HepG2 (cell line): Measurements from ENCODE around the gene P3H4. TPM values are rescaled to one million over a fixed set of nuclear protein-coding genes. Genes with fewer than 3 reads are reported as not detected.

Experiments used
- BRCA1 ChIP-seq: sonication (generic); formaldehyde crosslinking; IDR thresholded peaks from 2 replicates; pipeline ENCODE4 v1.4.0; 2020; ENCODE audit warnings: missing genetic modification reagents
- CEBPZ ChIP-seq: IDR thresholded peaks from 2 replicates; pipeline ENCODE4 v1.6.1; 2012; ENCODE audit warnings: low read length, improper control_type of control experiment
- HDAC2 ChIP-seq: sonication (generic); formaldehyde crosslinking; IDR thresholded peaks from 2 replicates; pipeline ENCODE4 v1.4.0; 2020; ENCODE audit warnings: missing genetic modification reagents
- HMGXB3 ChIP-seq: sonication (generic); formaldehyde crosslinking; IDR thresholded peaks from 2 replicates; pipeline ENCODE4 v1.4.0; 2020; ENCODE audit warnings: missing genetic modification reagents, borderline replicate concordance
- KLF11 ChIP-seq: IDR thresholded peaks from 2 replicates; pipeline ENCODE4 v1.6.1; 2016; ENCODE audit warnings: missing compliant biosample characterization
- KMT2B ChIP-seq: IDR thresholded peaks from 2 replicates; pipeline ENCODE4 v1.6.1; 2016; ENCODE audit warnings: missing genetic modification reagents, missing compliant biosample characterization
- LCORL ChIP-seq, 2 experiments: fragments of 450-650 bp in 1 of 2; sonication (generic) in 1 of 2; formaldehyde crosslinking in 1 of 2; IDR thresholded peaks; 2 replicates each; pipeline versions ENCODE4 v1.5.0 to v1.6.1; 2017 to 2020; ENCODE audit warnings: antibody characterized with exemption in 1 of 2, missing genetic modification reagents in 1 of 2
- LRRFIP1 ChIP-seq: sonication (generic); formaldehyde crosslinking; conservative IDR thresholded peaks from 2 replicates; pipeline ENCODE4 v1.4.0; 2020; ENCODE audit warnings: missing genetic modification reagents
- MXD4 ChIP-seq: IDR thresholded peaks from 2 replicates; pipeline ENCODE4 v1.6.1; 2016; ENCODE audit warnings: mild to moderate bottlenecking, missing biosample characterization, missing genetic modification reagents
- SALL2 ChIP-seq: sonication (generic); formaldehyde crosslinking; IDR thresholded peaks from 2 replicates; pipeline ENCODE4 v1.8.1; 2023; ENCODE audit warnings: mild to moderate bottlenecking, missing genetic modification reagents, inconsistent platforms
- SKI ChIP-seq: fragments of 450-650 bp; IDR thresholded peaks from one replicate; pipeline ENCODE4 v1.6.1; 2018; ENCODE audit warnings: mild to moderate bottlenecking; ENCODE audit not compliant: partially characterized antibody
- TRIM22 ChIP-seq: fragments of 450-650 bp; IDR thresholded peaks from 2 replicates; pipeline ENCODE4 v1.6.1; 2017
- TRIM24 ChIP-seq: sonication (generic); formaldehyde crosslinking; IDR thresholded peaks from 2 replicates; pipeline ENCODE4 v1.8.0; 2022; ENCODE audit warnings: mild to moderate bottlenecking, missing genetic modification reagents
- ZBTB26 ChIP-seq: IDR thresholded peaks from 2 replicates; pipeline ENCODE4 v1.6.1; 2016; ENCODE audit warnings: missing compliant biosample characterization, missing genetic modification reagents, borderline replicate concordance
- ZBTB7B ChIP-seq: sonication (generic); formaldehyde crosslinking; IDR thresholded peaks from 2 replicates; pipeline ENCODE4 v1.4.0; 2020; ENCODE audit warnings: missing genetic modification reagents
- ZNF766 ChIP-seq: sonication (generic); formaldehyde crosslinking; IDR thresholded peaks from 2 replicates; pipeline ENCODE4 v1.5.0; 2020; ENCODE audit warnings: missing genetic modification reagents, borderline replicate concordance
- polyA plus RNA-seq, 8 experiments: library from polyadenylated mRNA; depleted of rRNA in 3 of 8; stranded (reverse) in 7 of 8; unstranded in 1 of 8; fragments of >200 nt; fragmentation: Illumina TruSeq in 4 of 8; extraction: Trizol in 4 of 8; gene quantifications; 2 replicates each; pipeline versions ENCODE4 v1.2.1 to v1.2.3, GENCODE V29; 2011 to 2016; ENCODE audit warnings: low read depth in 4 of 8, missing spikeins in 1 of 8, mixed read lengths in 1 of 8; ENCODE audit not compliant: insufficient read depth in 1 of 8
- total RNA-seq, 5 experiments: library from RNA; depleted of rRNA; stranded (reverse); fragments of >200 nt; fragmentation: Illumina TruSeq; extraction: Trizol; gene quantifications; 2 replicates each; pipeline ENCODE4 v1.2.3, GENCODE V29; 2016; ENCODE audit warnings: low read depth in 1 of 5

The P3H4 gene
- total and polyA plus RNA-seq, 2 of the 13 experiments (the other 11 are each of a cell fraction or from before 2014, with no cell fraction given): 37.1 to 50.6 TPM

- TF ChIP-seq TRIM22 (no peak), ZBTB26 (CRISPR knock-in tag) (peak; percentile 50; the same call in 1 of the 2 replicates), ZBTB7B (CRISPR knock-in tag) (peak; percentile 73; the same call in 1 of the 2 replicates), BRCA1 (no peak), CEBPZ (no peak), SALL2 (CRISPR knock-in tag) (no peak), KLF11 (CRISPR knock-in tag) (no peak), HMGXB3 (CRISPR knock-in tag) (peak; percentile 17; the same call in 1 of the 2 replicates), KMT2B (peak; percentile 52; the same call in 1 of the 2 replicates), MXD4 (CRISPR knock-in tag) (no peak), ZNF766 (CRISPR knock-in tag) (peak; percentile 27; the same call in 1 of the 2 replicates), HDAC2 (CRISPR knock-in tag) (0 out of 2 replicates have a peak, but pooled peaks have one; percentile 7), LCORL (IDR thresholded peaks at IDR 0.05) (no peak), LCORL (CRISPR knock-in tag; IDR thresholded peaks at IDR 0.05) (peak; percentile 85; the same call in 1 of the 2 replicates), TRIM24 (no peak), LRRFIP1 (no peak), SKI (peak; percentile 8)
These were observed 34.1 kb downstream of the P3H4 start (continued) for GRCh38 chr17:41777574-41778188.
